OCI-M2 (cell line): ENCODE data around the gene ENTREP1.

Source experiments
- DNase-seq: peaks from one replicate; lab custom pipeline; 2025; ENCODE audit not compliant: unreplicated experiment; lab: John Stamatoyannopoulos, UW

ENTREP1 gene

GRCh38 chr9:69364510-69365150, 39.6 kb downstream of the ENTREP1 start:
- DNase-seq, result no peak

GRCh38 chr9:69370430-69370829, 45.4 kb downstream of the ENTREP1 start:
- DNase-seq, result no peak

GRCh38 chr9:69371001-69371400, 46.0 kb downstream of the ENTREP1 start:
- no peak for DNase-seq

GRCh38 chr9:69376651-69377050, 51.6 kb downstream of the ENTREP1 start:
- no peak for DNase-seq

GRCh38 chr9:69377291-69377690, 52.3 kb downstream of the ENTREP1 start:
- DNase-seq, result no peak

- DNase-seq, result no peak
Observed at GRCh38 chr9:69377981-69378380, 53.0 kb downstream of the ENTREP1 start.

- DNase-seq, result no peak
Observed at GRCh38 chr9:69379270-69379982, 54.4 kb downstream of the ENTREP1 start.

- DNase-seq, result no peak
Observed at GRCh38 chr9:69380301-69380700, 55.3 kb downstream of the ENTREP1 start.

GRCh38 chr9:69380811-69381210, 55.8 kb downstream of the ENTREP1 start:
- DNase-seq, result no peak

GRCh38 chr9:69382135-69382534, 57.1 kb downstream of the ENTREP1 start:
- no peak for DNase-seq

- DNase-seq, result no peak
Observed at GRCh38 chr9:69385581-69386033, 60.6 kb downstream of the ENTREP1 start.

GRCh38 chr9:69386651-69387050, 61.6 kb downstream of the ENTREP1 start:
- no peak for DNase-seq

- no peak for DNase-seq
Observed at GRCh38 chr9:69388596-69388995, 63.6 kb downstream of the ENTREP1 start.

- no peak for DNase-seq
Observed at GRCh38 chr9:69389437-69389995, 64.5 kb downstream of the ENTREP1 start.

- DNase-seq, result no peak
Observed at GRCh38 chr9:69391487-69391886, 66.5 kb downstream of the ENTREP1 start.

GRCh38 chr9:69391946-69392345, 66.9 kb downstream of the ENTREP1 start:
- DNase-seq, result no peak

GRCh38 chr9:69392826-69393225, 67.8 kb downstream of the ENTREP1 start:
- no peak for DNase-seq

GRCh38 chr9:69393425-69393824, 68.4 kb downstream of the ENTREP1 start:
- no peak for DNase-seq

GRCh38 chr9:69395718-69396117, 70.7 kb downstream of the ENTREP1 start:
- no peak for DNase-seq

GRCh38 chr9:69396759-69397158, 71.7 kb downstream of the ENTREP1 start:
- no peak for DNase-seq

GRCh38 chr9:69397384-69398214, 72.6 kb downstream of the ENTREP1 start:
- DNase-seq, result no peak
